Hypothalamus (tissue), 51 donors: Measurements from ENCODE around the gene B3GNT7.

ENCODE experiments used
- DNase-seq, 51 donors: peaks; one replicate each; lab custom pipeline; 2025; lab: John Stamatoyannopoulos, UW

B3GNT7 gene

DNA sequence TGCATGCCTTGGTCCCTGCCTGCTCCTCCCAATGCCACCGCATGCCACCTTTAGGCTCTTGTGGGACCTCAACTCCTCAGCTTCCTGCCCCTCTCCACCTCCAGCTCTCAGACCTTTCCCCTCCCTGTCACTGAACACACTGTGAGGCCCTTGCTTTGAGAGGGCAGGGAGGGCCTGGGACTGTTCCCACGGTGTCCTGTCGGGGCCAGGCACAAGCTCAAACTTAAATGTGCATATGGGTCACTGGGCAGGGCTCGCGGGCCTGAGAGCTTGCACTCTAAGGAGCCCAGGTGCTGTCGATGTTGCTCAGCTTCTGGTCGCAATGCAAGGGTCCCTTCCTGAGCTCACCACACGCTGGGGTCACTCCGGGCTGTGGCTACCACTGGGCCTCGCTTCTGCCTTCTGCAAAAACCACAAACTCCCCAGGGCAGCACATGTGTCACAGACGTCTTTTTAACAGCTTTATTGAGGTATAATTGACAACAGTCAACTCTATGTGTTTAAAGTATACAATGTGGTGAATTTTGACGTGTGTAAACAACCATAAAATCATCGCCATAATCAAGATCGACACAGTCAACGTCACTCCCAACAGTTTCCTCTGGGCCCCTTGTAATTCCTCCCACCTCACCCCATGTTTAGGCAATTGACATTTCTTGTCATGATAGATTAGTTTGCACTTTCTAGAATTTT is 11.9 kb upstream of the B3GNT7 start:
- DNase-seq = no peak

DNA sequence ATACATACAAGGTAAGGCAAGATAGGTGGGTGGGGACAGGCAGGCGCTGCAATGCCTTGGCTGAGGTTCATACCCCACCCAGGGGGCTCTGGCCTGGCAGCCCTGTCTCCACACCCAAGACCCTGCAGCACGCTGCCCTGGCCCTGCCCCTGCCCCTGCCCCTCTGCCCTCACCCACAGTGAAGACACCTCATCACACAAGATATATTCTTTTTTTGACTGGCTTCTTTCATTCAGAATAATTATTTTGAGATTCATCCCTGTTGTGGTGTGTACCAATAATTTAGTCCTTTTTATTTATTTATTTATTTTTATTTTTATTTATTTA is 11.4 kb upstream of the B3GNT7 start:
- DNase-seq = no peak

DNA sequence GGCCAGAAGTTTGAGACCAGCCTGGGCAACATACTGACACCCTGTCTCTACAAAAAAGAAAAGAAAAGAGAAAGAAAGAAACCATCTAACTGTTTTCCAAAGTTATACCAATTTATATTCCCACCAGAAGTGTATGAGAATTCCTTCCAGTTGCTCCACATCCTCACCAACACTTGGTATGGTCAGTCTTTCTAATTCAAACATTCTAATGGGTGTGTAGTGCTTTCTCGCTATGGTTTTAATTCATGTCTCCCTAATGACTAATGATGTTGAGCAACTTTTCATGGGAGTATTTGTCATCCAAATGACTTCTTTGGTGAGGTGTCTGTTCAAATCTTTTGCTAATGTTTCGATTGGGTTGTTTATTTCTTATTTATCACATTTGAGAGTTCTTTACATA is 10.5 kb upstream of the B3GNT7 start:
- DNase-seq = no peak

DNA sequence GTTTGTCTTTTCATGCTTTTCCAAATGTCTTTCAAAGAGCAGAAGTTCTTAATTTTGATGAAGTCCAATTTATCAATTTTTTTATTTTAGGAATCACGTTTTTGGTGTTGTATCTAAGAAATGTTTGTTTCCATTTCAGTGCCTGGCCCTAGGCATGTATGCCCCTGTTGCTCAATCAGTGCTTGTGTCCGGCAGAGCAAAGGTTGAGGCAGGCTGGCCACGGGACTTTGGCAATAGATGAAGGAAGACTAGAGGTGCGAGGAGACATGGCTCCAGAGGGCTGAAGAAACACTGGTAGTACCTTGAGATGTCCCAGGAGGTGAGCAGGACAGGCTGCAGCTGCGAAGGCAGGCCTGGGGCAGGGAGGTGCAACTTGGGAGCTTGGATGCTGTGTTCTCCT is 10.1 kb upstream of the B3GNT7 start:
- no peak for DNase-seq

DNA sequence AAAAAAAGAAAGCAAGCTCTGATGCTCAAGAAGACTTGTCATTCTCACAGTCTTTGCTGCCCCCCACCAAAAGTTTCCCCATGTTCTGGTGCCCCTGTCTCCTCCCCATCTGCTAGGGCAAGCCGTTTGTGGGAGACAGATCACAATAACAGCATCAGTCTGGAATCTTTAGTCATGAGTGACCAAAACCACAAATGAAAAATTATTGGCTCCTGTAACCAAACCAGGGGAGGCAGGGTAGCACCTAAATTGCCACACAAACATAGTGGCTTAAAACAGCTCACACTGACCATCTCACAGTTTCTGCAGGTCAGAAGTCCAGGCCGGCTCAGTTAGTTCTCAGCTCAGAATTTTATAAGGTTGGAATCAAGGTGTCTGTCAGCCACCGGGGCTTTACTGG is 9.1 kb upstream of the B3GNT7 start:
- no peak for DNase-seq

DNA sequence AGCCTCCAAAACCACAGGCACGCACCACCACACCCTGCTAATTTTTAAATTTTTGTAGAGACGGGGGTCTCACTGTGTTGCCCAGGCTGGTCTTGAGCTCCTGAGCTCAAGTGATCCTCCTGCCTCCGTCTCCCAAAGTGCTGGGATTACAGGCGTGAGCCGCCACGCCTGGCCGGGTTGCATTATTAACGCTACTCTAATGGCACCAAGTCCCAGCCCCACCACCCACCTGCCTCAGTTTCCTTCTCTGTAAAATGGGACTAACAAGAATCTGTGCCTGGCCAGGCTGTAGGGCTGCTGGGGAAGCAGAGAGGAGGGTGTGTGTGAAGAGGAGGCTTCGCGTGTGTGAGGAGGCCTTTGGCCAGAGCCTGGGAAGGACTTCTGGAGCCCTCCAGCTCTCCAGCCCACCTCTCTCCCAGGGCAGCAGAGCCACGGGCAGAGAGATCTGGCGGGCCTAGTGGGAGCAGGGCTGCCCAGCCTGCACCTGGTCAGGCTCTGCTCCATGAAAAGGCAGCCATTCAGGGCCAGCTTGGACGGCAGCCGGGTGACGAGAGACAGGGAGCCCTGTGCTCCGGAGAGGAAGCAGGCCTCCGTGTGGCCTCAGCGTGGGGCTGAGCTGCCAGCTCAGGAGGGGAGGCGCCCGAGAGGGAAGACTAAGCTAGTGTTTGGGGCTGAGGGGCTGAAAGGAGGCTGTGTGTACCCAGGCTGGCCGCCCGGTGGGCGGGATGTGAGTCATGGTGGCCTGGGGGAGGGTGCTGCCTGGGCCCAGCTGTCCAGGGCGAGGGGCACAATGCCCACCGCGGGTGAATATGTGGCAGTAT is 7.4 kb upstream of the B3GNT7 start:
- peak; percentile 32 to 97 (median 89) for DNase-seq

DNA sequence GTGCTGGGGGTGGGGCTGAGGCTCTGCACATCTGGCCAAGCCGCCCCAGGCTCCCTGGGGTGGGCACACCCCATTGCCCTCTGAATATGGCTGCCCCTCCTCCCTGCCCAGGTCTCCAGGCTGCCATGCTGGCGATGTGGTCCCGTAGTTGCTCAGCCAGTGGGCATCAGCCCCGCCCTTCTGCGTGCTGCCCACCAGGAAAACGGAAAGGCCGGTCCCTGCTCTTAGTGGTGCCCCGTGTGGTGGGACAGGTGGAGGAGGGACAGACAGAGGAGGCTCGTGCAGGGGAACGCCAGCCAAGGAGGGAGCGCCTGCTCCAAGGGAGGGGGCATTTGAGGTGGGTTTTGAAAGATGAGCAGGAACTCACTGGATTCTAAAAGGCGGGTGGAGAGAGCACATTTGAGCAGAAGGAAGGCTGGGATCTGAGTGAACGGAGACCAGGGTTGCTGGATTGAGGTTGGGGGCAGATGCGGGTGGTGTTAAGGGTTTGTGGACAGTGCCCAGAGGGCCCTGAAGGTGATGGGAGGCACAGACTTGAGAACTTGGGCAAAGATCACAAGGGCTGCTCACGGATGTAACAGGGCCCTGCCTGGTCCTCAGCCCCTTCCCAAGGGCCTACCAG is 6.7 kb upstream of the B3GNT7 start:
- peak in 3 of 51 donors; percentile 56 to 84 (median 70) for DNase-seq

DNA sequence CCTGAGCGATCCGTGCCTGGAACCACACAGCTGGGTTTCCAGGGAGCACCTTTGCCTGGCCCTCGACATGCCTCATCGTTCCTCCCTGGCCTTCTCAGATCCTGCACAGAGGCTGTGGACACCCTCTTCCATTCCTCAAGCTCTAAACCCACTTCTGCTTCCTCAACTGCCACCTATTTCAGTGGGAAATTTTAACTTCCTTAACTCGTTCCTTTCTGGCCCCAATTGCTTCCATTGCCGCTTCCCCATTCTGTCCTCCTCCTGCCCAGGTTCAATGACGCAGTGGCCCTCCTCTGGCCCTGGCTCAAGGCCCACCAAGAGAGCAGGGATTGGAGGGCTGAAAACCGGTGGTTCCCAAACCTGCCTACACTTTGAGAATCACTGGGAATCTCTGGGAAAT is 4.8 kb upstream of the B3GNT7 start:
- DNase-seq = no peak

DNA sequence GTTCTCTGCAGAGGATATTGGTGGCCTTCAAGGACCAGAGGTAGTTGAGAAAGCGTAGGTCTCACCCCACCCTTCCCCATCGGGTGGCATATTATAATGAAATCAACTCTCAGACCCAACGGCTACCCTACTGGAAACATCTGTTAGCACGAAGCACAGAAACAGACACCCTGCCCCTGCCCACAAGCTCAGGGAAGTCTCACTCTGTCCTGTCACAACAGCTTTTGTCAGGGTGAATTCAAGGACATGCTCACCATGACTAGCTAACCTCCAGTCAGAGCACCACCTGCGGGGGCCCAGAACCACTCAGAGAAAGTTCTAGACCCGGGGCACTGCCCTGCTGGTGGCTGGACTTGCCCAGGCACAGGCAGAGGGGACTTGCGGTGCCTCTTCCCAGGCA is 3.5 kb upstream of the B3GNT7 start:
- no peak for DNase-seq

DNA sequence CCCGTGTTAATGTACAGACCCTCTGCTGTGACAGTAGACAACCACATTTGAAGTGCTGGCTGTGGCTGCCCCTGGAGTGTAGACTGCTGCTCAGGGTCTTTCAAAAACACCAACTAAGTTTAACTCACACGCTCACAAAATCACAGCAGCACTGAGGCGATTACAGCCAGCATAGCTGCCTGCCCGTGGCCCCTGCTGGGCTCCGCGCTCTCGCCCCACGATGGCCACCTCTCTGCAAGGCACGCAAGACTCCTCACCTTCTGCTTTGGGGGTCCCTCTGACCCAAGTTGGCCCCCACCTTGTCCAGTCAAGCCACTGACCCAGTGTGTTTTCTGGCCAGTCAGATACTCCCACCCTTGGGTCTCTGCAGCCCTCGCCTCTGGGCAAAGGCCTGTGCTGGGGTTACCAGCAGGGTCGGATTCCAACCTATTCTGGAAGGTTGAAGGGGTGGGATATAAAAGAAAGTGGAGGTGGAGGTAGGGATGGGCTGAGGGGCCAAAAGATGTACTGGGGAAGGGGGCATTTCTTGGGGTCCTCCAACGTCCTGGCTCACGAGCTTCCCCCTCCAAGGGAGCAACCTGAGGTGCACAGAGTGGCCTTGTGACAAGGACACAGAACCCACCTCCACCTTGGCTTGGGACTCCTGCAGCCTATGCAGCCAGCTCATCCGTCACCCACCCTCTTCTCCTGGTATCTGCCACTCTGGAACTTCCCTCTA is 2.9 kb upstream of the B3GNT7 start:
- no peak for DNase-seq

DNA sequence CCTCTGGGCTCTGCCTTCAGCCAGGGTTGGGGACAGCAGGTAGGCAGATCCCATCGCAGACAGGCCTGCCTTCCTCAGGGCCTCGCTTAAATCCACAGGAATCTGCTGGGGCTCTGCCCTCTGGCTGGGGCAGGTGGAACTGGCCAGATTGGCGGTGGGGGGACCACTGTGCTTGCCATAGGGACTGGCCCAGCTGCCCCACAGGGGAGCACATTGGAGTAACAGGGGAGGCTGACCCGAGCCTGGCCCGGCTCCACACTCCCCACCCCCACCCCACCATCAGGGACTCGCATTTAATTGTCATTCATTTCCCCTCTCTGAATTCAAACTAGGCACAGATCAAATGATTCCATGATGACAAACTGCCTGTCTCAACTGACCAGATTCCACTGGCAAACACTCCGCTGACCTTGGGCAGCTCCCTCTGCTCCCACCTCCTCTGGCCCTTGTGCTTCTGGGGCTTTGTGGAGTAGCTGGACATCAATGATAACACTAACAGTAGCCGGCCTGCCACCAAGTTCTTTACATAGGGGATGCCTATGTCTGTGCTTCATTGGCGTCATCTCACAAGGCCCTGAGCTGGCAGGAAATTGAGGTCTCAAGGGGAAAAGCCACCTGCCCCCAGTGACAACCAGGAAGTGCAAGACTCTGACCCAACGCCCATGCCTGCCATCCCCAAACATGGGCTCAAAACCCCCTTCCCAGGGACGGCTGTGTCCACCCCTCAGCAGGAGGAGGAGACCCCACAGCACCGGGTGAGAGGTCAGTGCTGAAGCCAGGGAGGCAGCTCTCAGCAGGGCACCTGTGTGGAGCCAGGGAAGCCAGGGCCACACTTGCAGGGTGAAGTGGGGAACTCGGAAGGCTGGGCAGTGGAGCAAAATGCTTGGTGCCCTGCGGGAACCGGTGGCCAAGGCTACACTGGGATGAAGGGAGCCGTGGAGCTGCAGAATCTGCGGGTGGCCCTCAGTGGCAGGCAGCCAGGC is 2.1 kb upstream of the B3GNT7 start:
- peak in 5 of 51 donors; percentile 14 to 44 (median 26) for DNase-seq

DNA sequence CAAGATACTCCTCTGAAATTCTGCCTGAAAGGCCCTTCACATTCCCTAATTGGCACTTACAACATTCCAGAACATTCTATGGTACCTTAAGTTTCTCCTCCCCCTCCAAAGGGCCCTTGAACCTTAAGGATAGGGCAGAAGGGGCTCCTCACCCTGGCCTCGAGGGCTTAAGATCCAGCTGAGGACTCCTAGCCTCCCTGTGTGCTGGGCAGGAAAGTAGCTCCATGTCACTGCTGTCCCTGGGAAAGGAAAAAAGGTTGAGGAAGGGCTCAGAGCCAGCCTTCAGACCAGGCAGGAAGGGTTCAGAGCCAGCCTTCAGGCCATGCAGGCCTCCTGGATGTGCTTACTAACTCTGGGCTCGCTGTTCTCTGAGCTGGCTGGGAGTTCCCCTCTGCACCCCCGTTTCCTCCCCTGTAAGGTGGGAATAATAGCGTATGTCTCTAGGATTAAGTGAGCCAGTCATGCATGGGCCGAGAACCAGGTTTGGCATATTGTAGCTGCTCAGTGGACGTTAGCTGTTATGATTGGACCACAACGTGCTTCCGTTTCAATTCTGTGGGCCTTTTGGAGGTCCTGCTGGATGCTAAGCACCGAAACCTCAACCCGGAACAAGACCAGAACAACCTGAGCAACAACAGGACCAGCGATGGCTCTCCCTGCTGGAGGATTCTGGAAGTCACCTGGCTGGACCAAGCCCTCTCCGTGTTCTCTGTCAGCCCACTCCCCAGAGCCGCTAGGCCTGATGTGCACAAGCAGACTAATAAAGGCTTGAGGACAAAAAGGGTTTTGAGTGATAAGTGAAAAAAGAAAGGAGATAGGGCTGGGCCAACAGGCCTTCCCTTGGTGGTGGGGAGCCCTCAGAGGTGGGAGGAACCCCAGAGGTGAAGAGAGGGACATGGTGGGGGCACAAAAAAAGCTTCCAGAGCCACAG is 1.0 kb upstream of the B3GNT7 start:
- DNase-seq = no peak

DNA sequence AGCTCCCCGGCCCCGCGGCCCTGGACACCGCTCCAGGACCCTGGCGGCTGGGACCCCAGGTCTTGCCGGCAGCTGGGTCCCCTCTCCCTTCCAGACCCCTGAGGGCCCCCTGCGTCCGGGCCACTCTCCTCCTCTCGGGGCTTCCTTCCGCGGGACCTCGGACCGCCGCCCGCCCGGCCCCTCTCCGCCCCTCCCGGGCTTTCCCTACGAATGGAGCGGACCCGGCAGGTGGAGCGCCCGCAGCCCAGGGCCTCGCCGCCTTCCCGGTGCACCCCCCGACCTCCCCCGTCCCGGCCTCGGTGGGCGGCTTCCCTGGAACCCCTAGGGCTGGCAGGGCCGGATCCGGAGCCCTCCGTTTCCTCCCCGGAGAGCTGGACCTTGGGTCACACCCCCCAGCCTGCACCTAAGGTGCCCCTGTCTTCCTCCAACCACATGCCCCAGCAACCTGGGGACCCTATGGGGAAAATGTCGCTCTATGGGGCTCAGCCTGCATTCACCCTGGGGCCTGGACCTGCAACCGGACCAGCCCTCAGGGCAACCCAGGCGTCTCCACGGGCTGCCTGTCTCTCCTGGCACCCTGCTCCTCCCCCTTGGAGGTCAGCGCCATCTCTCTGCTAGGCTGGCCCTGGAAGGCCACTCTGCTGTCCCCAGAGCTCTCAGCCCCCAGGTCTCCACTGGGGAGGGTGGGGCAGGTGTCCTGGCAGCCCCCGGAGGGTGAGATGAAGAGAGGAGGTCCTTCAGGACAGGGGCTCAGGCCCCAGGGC is 730 bp downstream of the B3GNT7 start:
- DNase-seq = peak in 1 of 51 donors; percentile 34

DNA sequence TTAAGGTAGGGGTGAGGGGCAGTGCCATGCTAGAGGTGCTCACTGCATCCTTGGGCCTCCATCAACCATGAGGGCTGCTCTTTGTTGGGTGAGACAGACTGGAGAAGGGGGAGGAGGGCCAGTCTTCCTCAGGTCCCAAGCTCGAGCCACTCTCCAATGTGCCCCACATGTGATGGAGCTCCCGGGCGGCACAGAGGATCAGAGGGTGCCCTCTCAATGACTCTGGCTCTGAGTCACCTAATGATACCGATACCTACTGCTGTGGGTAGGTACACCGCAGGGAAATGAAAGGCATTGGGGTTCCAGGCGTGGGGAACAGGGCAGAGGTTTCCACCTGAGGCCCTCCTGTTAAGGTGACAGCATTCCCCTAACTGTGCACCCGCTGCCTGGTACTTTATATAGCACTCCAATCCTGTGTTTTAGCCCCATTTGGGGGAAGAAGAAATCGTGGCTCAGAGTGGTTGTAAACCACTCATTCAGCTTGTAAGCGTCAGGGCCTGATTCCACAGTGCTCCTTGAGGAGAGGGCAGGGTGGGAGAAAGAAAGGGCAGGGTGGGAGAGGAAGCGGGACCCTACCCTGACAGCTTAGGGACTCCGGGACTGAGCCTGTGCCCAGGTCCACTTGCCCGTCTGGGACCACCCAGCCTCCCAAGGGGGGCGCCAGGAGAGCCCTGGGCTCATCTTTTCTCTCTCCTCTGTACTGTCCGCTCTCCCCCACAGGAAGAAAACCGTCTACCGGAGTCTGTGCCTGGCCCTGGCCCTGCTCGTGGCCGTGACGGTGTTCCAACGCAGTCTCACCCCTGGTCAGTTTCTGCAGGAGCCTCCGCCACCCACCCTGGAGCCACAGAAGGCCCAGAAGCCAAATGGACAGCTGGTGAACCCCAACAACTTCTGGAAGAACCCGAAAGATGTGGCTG is 1.8 kb downstream of the B3GNT7 start:
- DNase-seq = no peak

DNA sequence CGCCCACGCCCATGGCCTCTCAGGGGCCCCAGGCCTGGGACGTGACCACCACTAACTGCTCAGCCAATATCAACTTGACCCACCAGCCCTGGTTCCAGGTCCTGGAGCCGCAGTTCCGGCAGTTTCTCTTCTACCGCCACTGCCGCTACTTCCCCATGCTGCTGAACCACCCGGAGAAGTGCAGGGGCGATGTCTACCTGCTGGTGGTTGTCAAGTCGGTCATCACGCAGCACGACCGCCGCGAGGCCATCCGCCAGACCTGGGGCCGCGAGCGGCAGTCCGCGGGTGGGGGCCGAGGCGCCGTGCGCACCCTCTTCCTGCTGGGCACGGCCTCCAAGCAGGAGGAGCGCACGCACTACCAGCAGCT is 2.4 kb downstream of the B3GNT7 start:
- no peak for DNase-seq

DNA sequence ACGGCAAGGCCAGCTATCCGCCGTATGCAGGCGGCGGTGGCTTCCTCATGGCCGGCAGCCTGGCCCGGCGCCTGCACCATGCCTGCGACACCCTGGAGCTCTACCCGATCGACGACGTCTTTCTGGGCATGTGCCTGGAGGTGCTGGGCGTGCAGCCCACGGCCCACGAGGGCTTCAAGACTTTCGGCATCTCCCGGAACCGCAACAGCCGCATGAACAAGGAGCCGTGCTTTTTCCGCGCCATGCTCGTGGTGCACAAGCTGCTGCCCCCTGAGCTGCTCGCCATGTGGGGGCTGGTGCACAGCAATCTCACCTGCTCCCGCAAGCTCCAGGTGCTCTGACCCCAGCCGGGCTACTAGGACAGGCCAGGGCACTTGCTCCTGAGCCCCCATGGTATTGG is 3.1 kb downstream of the B3GNT7 start:
- no peak for DNase-seq
